Caki2 (cell line): ENCODE measurements around the gene CMSS1. TPM values are rescaled to one million over a fixed set of nuclear protein-coding genes. Genes with fewer than 3 reads are reported as not detected.
A peak's percentile ranks its signal among the peaks of the same experiment; 100 is the strongest.

Experiments
- DNase-seq: peaks from one replicate; pipeline ENCODE4 v3.0.0-alpha.2; 2015; ENCODE audit warnings: low read depth
- in situ Hi-C: cut with HindIII; loops from 2 replicates; pipeline ENCODE4 v1.10.0; 2016; ENCODE audit warnings: low sequenced_read_pairs, low pct_unique_long_range_greater_than_20kb, mixed read lengths
- total RNA-seq: library from RNA; depleted of rRNA; stranded (reverse); fragments of >200 nt; shearing (Covaris generic); gene quantifications from 2 replicates; pipeline ENCODE4 v1.2.3, GENCODE V29; 2014; ENCODE audit warnings: low replicate concordance

Gene CMSS1
- total RNA-seq, 1 experiment from 2014 or later = 36.5 TPM

DNA sequence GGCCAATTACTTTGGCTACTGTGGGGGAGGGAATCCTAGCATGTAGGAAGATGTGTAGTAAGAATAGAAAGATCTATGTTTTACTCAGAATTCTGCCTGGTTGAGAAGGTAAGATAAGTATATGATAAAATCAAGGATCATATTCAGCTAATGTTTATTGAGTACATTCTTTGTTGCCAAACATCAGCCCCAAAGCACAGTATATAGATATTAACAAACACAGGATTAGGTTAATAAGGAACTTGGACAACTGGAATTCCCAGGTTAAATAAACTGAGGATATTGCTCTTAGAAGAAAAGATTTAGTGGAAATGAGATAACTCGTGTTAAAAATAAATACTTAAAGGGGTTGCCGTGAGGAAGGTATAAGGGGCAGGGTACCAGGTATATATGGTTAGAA, 167.0 kb downstream of the CMSS1 start:
- in situ Hi-C loops = no loop called here
- DNase-seq = no peak

- in situ Hi-C loops = no loop called here
- DNase-seq = no peak
These were observed 172.5 kb downstream of the CMSS1 start for GRCh38 chr3:99990179-99990578.

DNA sequence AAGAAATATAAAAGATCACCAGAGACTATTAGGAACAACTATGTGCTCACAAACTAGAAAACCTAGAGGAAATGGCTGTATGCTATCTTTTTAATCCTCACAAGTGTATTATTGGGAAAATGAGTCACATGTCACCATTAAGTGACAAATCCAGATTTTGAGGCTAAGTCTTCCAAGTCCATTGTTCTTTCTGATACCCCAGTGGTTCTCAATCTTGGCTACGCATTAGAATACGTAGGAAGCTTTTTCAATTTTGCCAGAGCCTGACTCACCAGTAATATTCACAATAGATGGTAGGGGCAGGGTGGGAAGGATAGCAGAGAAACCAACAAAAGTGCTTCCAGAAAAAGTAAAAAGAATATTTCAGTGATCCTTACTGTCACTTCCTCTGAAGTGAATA, 179.6 kb downstream of the CMSS1 start:
- no peak for DNase-seq
- in situ Hi-C loops = no loop called here

- DNase-seq = no peak
- in situ Hi-C loops = no loop called here
These were observed 181.9 kb downstream of the CMSS1 start for GRCh38 chr3:99999536-99999935.

DNA sequence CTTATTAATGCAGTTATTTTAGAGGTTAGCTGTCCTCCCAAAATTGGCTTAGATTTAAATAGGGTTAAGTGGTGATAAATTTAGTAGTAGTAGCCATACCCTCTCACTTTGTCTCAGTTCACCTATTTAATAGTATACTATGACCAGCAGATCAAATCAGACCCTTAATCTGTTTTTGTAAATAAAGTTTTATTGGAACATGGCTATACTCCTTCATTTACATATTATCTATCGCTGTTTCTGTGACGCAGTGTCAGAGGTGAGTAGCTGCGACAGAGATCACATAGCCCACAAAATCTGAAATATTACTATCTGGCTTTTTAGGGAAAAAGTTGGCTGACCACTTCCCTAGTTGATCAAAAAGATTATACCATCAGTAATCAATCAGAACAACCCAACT, 183.4 kb downstream of the CMSS1 start:
- in situ Hi-C loops = no loop called here
- no peak for DNase-seq

DNA sequence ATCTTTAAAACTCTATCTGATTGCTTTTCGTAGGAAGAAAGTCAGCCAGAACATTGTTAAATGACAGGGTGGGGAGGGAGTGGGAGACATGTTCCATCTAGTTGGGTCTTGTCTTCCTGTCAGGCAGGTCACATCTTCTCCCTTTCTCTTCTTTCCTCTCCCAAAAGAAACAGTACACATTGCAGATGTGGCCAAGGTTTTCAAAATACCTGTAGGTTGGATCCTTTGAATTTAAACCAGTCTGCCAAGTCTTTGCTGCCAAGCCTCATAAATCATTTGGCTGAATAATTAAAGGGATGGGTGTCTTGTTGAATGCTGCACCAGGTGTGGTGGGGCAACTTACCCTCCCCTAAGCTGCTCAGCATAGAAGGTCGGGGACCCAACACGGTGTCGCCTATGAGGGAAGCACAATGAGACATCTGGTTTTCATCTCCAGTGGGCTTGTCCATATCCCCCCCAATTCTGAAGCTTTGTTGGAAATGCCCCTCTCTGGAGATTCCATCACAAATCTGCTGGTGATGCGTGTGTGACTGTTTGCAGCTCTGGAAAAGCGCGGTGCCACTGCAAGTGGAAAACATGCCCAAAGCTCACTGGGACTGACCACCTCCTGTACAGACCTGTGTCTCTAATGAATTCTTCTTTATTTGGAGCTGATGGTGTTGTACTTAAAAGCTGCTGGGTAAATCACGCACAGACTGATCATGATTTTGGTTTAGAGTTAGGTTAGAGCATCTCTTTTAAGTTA, 184.0 kb downstream of the CMSS1 start:
- in situ Hi-C loops = no loop called here
- DNase-seq = no peak

- DNase-seq = peak; percentile 91
- in situ Hi-C loops = no loop called here
These were observed 185.1 kb downstream of the CMSS1 start for GRCh38 chr3:100002599-100003350.

- in situ Hi-C loops = no loop called here
- DNase-seq = no peak
These were observed 186.2 kb downstream of the CMSS1 start for GRCh38 chr3:100003609-100004503.

DNA sequence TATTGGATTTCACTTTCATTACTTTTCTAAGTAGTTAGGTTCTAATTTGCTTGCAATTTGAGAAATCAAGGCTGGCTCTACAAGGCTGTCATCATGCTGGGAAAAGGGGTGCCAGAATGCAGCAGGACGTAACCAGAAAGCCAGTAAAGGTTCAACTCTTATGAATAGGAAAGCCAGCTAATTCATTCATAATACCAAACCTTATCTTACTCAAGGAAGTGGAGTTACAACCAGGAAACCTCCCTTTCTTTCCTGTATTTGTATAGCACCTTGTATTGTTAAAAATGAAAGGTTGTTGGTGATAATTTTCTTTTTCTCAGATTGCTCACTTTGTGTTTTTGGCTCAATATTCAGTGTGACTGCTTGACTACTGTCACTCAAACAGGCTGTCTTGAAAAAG, 187.3 kb downstream of the CMSS1 start:
- DNase-seq = no peak
- in situ Hi-C loops = no loop called here

GRCh38 chr3:100005665-100006393, 188.2 kb downstream of the CMSS1 start:
- DNase-seq = no peak
- in situ Hi-C loops = no loop called here

- no peak for DNase-seq
- in situ Hi-C loops = no loop called here
These were observed 189.1 kb downstream of the CMSS1 start for GRCh38 chr3:100006570-100007271.

DNA sequence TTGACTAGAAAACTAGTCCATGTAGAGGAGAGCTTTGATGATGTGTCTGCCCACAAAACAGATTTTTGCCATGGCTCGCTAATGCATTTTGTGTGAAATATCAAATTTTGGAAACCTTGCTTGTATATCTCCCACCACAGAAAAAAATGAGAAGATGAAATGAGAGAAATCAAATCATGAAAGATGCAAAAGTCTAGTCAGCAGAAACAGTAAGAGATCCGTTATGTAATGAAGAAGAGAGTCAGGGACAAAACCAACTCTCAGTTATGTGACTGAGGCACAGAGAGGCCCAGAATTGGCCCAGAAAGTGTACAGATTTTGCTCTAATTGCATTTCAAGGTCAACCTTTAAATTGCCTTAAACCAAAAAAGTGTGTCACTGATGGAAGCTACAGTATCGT, 189.7 kb downstream of the CMSS1 start:
- DNase-seq = no peak
- in situ Hi-C loops = no loop called here

DNA sequence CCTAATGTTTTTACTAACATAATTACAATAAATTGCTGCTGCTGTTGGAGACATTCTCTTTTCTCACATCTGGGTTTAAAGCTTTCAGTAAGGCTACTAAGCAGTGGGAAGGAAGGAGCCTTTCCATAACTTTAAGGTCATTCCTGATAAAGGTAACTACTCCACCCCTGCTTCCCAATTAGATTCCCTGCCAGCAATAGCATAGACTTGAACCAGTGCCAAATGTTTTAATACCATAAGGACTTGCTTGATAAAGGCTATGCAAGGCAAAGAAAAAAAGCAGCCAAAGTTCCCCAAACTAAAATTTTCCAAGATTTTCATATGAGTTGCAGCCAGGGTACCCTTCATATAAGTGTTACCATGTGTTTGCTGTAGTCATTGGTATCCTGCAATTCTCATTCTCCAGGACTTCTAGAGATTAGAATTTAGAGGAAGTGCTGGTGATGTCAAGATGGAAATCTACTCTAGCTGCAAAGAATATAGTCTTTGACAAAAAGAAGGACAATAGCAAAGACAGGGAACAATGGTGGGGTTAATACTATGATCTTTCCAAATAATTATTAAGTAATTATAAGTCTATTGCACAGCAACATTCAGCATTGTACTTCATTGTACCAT, 190.5 kb downstream of the CMSS1 start:
- no peak for DNase-seq
- in situ Hi-C loops = no loop called here

GRCh38 chr3:100009276-100010086, 191.8 kb downstream of the CMSS1 start:
- no peak for DNase-seq
- in situ Hi-C loops = no loop called here

- in situ Hi-C loops = no loop called here
- DNase-seq = no peak
These were observed 192.4 kb downstream of the CMSS1 start for GRCh38 chr3:100010087-100010417.

DNA sequence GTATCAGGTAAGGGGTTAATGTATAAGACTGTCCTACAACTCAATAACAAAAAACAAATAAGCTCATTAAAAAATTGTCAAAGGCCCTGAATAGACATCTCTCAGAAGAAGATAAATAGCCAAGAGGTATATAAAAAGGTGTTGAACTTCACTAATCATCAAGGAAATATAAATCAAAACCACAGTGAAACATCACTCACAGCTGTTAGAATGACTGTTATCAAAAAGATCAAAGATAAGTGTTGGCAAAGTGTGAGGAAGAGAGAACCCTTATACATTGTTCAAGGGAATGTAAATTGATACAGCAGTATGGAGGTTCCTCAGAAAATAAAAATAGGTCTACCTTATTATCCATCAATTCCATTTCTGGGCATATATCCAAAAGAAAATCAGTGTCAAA, 201.1 kb downstream of the CMSS1 start:
- in situ Hi-C loops = no loop called here
- DNase-seq = no peak

DNA sequence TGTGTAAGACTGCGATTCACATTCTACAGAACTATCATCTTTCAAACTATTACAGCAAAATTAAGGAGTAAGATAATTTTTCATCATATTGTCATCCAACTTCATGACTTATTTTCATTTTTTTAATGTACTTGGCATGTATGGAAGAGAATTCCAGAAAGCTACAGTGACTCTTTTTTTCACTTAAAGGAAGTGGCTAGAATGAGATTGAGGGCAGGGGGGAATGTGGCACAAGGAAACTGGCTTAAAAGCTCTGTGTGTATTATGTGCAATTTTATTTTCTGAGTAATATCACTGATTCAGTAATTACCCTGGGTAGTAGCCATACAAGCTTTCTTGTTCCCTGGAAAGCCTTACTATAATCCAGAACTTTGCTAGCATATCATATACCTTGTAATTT, 202.1 kb downstream of the CMSS1 start:
- in situ Hi-C loops = no loop called here
- DNase-seq = no peak
